Ramos (cell line): ENCODE measurements around the gene ABHD5.

Source experiments
- in situ Hi-C: fragments of 300-500 bp; cut with MboI; formaldehyde crosslinking; loops from one replicate; pipeline ENCODE4 v1.14.3; 2022; ENCODE audit warnings: low sequenced_read_pairs; ENCODE audit not compliant: unreplicated experiment

Gene ABHD5

GRCh38 chr3:43753741-43754715 lies 63.3 kb downstream of the ABHD5 start:
- in situ Hi-C loops, result no loop called here

DNA sequence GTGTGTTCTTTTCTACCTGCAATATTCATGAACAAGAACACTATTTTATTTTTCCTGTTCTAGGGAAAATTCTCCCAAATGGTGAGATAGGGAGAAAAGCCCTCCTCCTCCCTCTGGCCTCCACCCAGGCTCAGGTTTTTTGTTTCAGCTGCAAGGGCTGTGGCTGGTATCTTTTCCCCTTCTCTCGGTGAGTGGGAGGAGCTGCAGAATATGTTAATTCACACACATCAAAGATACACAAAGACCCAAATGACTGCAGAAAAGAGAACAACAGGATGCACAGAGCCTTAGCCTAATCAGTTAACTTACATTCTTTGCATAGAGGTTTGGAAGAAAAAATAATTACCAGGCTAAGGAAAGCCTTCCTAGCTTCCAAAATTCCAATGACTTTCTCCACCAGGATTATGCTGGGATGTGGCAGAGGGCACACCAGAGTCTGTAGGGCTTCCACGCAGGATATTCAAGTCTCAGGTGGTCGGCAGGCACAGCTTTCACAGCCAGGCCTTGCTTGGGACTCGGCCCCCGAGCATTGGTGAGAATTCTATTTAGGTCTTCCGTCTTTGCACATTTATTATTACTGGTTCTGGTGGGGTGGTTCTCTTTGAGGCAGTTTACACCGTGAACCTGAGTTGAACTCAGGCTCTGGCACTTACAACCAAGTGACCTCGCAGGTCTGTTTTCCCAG lies 64.9 kb downstream of the ABHD5 start:
- in situ Hi-C loops, result no loop called here

DNA sequence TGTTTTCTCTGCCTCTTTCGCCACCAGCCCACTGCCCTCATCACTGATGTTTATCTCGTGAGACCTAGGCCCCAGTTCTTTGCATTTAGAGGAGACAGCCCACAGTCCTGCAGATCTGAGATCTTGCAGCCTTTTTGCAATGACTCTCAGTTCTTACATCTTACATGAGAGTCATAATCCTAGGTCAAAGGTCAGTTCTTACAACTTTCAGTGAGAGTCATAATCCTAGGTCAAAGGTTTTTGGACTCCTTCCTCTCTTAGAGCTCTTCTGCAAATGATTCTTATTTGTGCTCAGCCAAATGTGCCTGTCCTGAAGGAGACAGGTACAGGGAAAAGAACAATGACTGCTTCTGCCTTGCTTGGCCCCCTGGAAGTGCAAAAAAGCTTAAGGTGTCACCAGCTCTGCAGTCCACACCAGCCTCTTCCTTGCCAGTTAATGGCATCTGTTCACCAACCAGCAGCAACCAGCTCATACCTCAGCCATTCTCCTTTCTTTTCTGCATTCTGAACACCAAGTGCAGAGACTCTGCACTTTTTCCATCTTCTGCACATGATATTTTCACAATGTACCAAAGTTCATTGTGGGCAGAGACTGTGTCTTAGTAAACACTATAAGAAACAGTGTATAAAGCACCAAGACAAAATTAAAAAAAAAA lies 67.1 kb downstream of the ABHD5 start:
- in situ Hi-C loops, result no loop called here

DNA sequence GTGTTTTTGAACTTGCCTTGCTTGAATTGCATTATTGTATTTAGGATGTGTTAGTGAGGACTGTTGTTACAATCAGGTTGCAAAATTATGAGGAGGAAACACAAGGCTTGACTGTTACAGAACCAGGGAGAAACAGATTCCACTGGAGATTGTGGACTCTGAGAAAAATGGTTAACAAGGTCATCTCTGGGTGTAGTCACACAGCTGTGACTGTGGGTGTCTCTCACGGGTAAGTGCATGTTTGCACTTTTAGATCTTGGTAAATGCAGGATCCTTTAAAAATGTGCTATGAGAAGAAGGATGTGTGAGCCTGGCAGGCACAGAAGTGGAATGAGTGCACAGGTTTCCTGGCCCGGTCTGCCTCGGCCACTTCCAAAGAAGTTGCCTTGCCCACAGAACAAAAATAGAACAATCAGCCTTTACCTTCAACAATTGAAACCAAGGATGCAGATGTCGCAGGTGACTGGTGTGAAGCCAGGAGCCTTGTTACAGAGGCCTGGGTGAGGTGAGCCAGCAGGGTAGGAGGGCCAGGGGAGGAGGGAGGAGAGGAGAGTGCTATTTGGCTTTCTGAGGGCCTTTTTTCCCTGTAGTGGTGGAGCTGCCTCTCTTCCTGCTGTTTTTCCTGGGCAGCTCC lies 68.0 kb downstream of the ABHD5 start:
- in situ Hi-C loops, result no loop called here

DNA sequence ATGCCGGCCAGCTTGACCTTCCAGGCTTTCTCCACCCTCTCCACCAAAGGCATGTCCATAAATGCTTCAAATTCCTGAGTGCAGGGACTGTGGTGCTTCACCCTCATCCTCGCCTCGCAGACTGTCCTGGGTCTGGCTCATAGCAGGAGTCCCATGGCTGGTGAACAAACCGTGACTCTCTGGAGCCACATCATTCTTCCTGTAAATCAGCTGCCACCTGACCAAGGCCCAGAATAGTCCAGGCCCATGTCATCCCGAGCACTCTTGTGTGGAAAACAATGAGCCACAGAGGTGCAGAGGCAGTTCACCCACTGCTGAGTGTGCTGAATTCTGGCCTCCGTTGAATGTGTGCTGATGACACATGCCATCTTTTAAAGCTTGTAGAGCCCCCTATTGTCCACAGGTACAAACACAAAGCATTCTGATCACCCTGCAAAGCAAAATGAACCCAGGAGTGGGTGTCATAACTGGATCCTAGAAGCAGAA lies 68.6 kb downstream of the ABHD5 start:
- in situ Hi-C loops, result no loop called here

GRCh38 chr3:43759938-43760337 lies 69.2 kb downstream of the ABHD5 start:
- in situ Hi-C loops, result no loop called here

DNA sequence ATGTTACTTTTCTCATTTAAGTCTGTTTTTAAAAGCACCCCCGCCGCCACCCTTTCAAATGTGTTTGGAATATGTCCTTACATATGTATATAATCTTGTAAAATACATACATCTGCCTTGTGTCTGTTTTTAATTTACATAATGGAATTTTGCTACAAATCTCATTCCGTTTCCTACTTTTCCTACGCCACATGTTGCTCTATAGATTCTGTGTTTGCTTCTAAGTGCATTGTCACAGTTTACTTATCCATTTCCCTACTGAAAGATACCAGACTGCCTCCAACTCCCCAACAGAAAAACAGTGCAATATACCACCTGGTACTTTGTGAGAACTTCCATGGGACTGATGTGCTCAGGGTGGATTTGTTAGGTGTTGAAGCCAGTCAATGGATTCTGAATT lies 70.2 kb downstream of the ABHD5 start:
- in situ Hi-C loops, result no loop called here

GRCh38 chr3:43762451-43762850 lies 71.7 kb downstream of the ABHD5 start:
- in situ Hi-C loops, result no loop called here

DNA sequence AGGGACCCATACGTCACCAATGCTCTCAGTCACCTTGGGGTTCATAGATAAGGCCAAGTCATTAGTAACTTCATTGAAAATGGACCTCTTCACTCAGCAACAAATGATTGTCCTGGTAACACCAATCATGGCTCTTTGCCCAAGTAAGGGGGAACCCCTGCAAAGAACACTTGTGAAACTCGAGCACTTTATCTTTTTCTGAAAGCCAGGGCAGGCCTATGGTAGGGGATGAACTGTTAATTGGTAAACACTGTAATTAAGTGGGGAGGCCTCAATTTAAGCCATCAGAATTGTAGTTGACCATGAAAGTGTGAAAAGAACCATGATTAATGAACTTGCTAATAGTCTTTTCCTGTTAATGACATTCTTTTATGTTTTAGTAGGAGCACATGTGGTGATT lies 73.3 kb downstream of the ABHD5 start:
- in situ Hi-C loops, result no loop called here

DNA sequence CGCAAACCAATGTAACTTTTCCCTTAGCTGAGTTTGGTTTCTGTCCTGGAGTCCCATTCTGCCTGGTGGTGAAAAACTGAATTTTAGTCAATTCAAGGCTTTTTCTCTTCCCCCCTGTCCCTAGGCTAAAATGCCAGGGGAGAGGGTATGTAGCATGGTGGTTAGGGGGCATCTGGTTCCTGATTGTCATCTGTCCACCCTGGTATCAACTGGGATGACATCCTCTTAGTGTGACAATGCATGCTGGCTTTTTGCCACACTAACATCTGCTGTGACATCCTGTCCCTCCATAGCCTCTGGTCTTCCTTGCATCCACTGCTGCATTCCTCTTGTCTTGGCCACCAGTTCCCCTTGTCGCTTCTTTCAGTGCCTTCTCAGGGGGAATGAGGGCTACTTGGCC lies 73.7 kb downstream of the ABHD5 start:
- in situ Hi-C loops, result no loop called here

DNA sequence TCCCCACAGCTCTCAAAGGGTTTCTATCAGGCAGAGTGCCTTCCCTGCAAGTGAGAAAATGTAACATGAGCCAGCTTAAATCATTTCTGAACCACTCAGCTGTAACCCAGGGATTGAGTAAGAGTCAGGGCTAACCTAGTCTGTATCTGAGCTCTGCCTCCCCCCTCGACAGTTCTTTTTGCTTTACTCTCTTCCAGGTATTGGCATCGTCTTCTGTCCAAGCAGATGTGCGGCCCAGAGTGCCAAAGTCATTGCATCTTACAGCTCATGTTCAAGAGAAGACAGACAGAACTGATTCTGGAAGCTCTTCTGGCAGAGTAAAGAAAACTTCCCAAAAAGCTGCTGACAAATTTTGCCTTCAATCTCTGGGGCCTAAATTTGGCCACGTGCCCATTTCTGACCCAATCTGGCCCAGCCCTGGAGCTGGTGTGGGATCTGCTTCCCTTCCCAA lies 74.8 kb downstream of the ABHD5 start:
- in situ Hi-C loops, result no loop called here

GRCh38 chr3:43766672-43767465 lies 76.1 kb downstream of the ABHD5 start:
- in situ Hi-C loops, result no loop called here

GRCh38 chr3:43768381-43768973 lies 77.7 kb downstream of the ABHD5 start:
- in situ Hi-C loops, result no loop called here

DNA sequence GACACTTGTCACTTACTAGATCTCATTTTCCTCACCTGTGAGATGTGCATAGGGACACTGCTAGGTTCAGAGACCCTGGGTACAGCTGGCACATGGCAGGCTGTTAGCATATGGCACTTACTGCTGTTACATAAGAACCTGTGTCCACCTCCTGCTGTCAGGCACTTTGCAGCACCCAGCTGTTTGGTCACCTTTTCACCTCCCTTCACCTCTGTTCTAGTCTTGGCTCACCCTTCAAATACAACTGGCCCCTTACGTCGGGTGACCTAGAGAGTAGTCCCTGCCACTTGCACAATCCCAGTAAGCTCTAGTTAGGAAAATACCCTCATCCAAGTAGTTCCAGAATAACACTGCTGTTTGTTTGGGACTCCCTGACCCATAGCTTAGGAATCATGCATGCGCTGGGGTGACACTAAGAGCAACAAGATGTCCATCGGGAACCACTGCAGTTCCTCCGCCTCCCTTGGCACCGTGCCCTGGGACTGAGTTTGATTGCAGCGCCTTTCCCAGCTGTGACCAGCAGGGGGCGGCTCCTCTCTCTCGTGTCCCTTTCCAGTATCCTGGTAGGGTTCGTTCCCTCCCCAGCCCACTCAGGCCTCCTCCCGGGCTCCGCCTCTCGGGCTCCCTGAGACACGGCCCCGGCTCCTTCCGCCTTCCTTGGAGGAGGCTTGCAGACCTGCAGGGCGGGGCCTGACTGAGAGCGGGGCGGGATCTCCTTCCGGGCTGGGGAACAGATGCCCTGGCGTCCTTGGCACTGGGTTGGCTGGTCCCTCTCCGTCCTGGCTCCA lies 78.6 kb downstream of the ABHD5 start:
- in situ Hi-C loops, result no loop called here

DNA sequence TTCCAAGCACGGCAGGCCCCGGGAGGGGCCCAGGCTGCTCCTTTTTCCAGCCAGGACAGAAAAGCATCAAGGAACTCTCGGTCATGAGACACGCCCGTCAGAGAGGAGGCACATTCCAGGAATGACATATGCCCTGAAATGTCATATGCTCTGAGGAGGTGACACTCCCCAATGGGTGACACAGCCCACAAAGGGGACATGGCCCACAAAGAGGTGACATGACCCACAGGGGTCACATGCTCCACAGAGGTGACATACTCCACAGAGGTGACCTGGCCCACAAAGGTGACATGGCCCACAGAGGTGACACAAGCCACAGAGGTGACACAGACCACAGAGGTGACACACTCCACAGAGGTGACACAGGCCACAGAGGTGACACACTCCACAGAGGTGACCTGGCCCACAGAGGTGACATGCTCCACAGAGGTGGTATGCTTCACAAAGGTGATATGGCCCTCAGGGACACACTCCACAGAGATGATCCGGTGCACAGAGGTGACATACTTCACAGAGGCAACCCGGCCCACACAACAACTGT lies 79.2 kb downstream of the ABHD5 start:
- in situ Hi-C loops, result loop anchor here (5.0 kb wide), 1 partner anchor 427 kb away; no protein-coding TSS in a partner anchor

DNA sequence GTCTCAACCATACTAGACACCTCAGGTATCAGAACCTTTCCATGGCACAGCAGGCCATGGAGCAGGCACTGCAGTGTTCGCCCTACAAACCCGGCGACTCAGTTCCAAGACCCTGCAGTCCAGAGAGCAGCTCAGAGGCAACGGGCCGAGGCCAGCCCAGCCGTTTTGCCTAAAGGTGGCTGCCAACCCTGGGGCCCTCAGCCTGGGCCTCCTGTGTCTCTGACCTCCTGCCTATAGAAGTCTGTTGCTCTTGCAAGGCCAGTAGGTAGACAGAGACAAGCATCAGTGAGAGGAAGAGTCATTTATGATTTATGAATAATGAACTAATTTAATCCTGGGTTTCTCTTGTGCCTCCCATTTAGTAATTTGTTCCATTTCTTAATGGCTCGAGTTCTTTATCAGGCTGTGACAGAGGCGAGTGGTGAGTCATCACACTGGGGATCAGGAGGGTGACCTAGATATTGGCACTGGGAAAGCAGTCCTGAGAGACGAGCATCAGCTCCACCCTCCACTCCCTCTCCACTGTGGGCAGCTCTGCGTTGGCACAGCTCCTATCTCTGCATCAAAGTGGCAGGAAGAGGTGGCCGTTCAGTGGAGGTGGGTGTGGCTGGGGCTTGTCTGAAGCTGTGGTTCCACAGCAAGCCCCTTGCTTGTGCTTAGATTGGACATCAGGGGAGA lies 79.8 kb downstream of the ABHD5 start:
- in situ Hi-C loops, result loop anchor here (5.0 kb wide), 1 partner anchor 427 kb away; no protein-coding TSS in a partner anchor

DNA sequence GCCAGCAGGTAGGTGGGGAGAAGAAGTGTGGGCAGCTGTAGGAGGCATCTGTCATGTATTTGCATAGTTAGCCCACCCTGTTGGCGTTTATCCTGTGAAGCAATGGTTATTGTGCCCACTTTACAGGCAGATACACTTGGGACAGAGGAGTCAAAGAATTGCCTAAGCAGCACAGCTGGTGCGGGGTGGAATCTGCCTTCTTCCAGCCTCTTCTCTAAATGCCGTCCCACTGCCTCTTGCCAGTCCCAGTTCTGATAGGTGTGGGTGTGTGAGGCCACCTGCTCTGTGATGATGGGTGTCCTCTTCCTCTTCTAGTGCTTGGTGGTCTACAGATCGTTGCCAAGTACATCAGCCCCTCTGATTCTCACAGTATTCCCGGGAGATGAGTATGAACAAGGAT lies 80.9 kb downstream of the ABHD5 start:
- in situ Hi-C loops, result loop anchor here (5.0 kb wide), 1 partner anchor 426 kb away; no protein-coding TSS in a partner anchor
